ENCODE measurements around the gene PPP6R3.

DNA sequence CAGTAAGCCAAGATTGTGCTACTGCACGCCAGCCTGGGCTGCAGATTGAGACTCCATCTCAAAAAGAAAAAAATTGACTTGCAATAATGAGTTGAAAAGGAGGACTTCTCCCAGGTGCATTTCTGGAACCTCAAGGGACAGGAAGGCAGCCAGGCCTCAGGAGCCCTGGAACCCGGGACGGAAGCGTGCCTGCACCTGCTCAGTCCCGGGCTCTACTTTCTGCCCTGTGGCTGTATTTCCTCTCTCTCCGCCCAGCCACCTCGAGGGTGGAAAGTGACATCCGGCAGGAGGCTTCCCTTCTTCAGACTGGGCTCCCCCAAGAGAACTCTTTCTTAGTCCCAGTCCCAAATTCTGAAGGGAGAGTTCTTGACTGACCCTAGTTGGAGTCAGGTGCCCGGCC, 203.6 kb downstream of the PPP6R3 start:
- no peak for TF ChIP-seq CTCF (conservative IDR thresholded peaks at IDR 0.05; ENCODE audit: low read length)
- TF ChIP-seq EZH2phosphoT487 (IDR thresholded peaks at IDR 0.05; ENCODE audit: borderline replicate concordance), result no peak

Data from Loucy (cell line).